ENCODE data around the gene SEMA7A.
"Not testable (repeated sequence)": the region's sequence is repeated elsewhere in the genome, so short reads cannot be mapped to it uniquely, and the experiment has no call there.

The SEMA7A gene

GRCh38 chr15:74370471-74370870 is 63.3 kb downstream of the SEMA7A start:
- no peak for DNase-seq

DNA sequence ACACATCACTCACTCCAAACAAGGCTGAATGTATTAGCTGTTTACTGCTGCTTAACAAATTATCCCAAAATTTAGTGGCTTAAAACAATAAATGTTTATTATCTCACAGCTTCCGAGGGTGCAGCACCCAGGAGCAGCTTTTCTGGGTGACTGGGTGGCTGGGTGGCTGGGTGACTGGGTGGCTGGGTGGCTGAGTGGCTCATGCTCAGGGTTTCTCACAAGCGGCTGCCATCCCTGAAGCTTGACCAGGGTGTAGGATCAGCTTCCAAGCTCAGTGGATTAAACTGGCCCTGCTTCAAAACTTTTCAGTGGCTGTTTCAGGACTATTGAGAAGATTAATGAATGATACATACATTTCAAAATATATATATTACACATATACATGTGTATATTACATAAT is 64.0 kb downstream of the SEMA7A start:
- no peak for DNase-seq

- no peak for DNase-seq
Measured at GRCh38 chr15:74369084-74369745, 64.5 kb downstream of the SEMA7A start.

- DNase-seq = no peak
Measured at GRCh38 chr15:74368121-74368520, 65.6 kb downstream of the SEMA7A start.

- no peak for DNase-seq
Measured at GRCh38 chr15:74367296-74367854, 66.4 kb downstream of the SEMA7A start, which contains the start of gene CYP11A1. TSS of gene CYP11A1 (minus strand) at chr15:74367646. CDS start at chr15:74367585, 61 bp downstream.

- DNase-seq = no peak
Measured at GRCh38 chr15:74365598-74366445, 67.9 kb downstream of the SEMA7A start.

- no peak for DNase-seq
Measured at GRCh38 chr15:74364936-74365597, 68.7 kb downstream of the SEMA7A start.

- no peak for DNase-seq
Measured at GRCh38 chr15:74362482-74362881, 71.3 kb downstream of the SEMA7A start.

DNA sequence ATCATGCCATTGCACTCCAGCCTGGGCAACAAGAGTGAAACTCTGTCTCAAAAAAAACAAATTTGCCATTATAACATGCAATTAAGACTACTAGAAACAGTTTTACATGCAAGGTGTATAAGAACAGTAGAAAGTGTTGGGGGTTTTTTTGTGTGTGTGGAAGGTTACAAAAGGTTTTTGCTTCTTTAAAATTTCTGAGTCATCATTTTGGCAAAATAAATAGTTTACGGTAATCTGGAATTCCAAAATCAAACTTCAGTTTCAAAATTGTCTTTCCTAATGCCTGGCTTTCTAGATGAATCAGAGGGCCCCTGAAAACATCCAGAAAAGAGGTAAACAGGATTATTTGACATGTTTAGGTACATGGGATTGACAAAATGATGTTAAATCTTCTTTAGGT is 72.9 kb downstream of the SEMA7A start:
- not testable (repeated sequence) for DNase-seq

- not testable (repeated sequence) for DNase-seq
Measured at GRCh38 chr15:74359376-74359775, 74.4 kb downstream of the SEMA7A start.
